Measurements from ENCODE around the gene LDAH. TPM values are rescaled to one million over a fixed set of nuclear protein-coding genes. Genes with fewer than 3 reads are reported as not detected.
"Not testable (repeated sequence)": the region's sequence is repeated elsewhere in the genome, so short reads cannot be mapped to it uniquely, and the experiment has no call there.

The LDAH gene
- total RNA-seq, 1 experiment from 2014 or later: 15.2 TPM

DNA sequence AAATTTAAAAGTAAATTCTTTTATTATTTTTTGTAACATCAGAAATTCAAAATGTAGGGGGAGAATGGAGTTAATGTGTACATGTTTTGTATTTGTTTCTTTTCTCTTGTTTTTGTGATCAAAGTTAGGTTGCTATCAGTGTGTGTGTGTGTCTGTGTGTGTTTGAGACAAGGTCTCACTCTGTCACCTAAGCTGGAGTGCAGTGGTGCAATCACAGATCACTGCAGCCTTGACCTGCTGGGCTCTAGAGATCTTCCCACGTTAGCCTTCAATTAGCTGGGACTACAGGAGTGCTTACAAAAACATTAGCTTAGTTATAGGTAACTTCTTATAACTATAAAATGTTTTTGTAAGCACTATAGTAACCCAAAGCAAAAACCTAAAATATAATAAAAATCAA, 105.3 kb downstream of the LDAH start:
- H3K14ac ChIP-seq (ENCODE audit: insufficient read depth, low read length): no peak overlapping the region
- no peak overlapping the region for H2BK120ac ChIP-seq (ENCODE audit: low read depth, low read length, poor library complexity, severe bottlenecking)
- no peak overlapping the region for H3T11ph ChIP-seq (ENCODE audit: low read length)
- H3K56ac ChIP-seq (ENCODE audit: insufficient read length, low read depth, low read length): no peak overlapping the region
- H2BK15ac ChIP-seq (ENCODE audit: low read depth, low read length): no peak overlapping the region
- no peak overlapping the region for H4K91ac ChIP-seq (ENCODE audit: insufficient read length, low read depth, low read length)
- H3K79me2 ChIP-seq (ENCODE audit: insufficient read depth, low read length): no peaks in the 10 kb centered on the region
- H2AFZ ChIP-seq (ENCODE audit: low read length): no peak overlapping the region
- no peak for DNase-seq
- H3K23ac ChIP-seq (ENCODE audit: insufficient read length, low read depth, low read length): no peak overlapping the region
- no peak overlapping the region for H3K4me2 ChIP-seq (ENCODE audit: insufficient read depth, insufficient read length, low read length)
- H3K4me1 ChIP-seq (ENCODE audit: insufficient read depth, low read length): no peaks in the 10 kb centered on the region
- H2BK5ac ChIP-seq (ENCODE audit: insufficient read length, low read length): no peak overlapping the region
- H3K18ac ChIP-seq (ENCODE audit: insufficient read length, low read depth, low read length): no peak overlapping the region
- no peaks in the 10 kb centered on the region for H4K20me1 ChIP-seq (ENCODE audit: control insufficient read depth, insufficient read depth, insufficient read length)
- no peaks in the 10 kb centered on the region for H3K79me1 ChIP-seq (ENCODE audit: insufficient read depth, low read depth, low read length, poor library complexity, severe bottlenecking)
- TF ChIP-seq, protein P1, sequence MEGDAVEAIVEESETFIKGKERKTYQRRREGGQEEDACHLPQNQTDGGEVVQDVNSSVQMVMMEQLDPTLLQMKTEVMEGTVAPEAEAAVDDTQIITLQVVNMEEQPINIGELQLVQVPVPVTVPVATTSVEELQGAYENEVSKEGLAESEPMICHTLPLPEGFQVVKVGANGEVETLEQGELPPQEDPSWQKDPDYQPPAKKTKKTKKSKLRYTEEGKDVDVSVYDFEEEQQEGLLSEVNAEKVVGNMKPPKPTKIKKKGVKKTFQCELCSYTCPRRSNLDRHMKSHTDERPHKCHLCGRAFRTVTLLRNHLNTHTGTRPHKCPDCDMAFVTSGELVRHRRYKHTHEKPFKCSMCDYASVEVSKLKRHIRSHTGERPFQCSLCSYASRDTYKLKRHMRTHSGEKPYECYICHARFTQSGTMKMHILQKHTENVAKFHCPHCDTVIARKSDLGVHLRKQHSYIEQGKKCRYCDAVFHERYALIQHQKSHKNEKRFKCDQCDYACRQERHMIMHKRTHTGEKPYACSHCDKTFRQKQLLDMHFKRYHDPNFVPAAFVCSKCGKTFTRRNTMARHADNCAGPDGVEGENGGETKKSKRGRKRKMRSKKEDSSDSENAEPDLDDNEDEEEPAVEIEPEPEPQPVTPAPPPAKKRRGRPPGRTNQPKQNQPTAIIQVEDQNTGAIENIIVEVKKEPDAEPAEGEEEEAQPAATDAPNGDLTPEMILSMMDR (conservative IDR thresholded peaks at IDR 0.05): no peak
- no peak overlapping the region for H3K27ac ChIP-seq (ENCODE audit: insufficient read length, low read depth, low read length)
- Mint-ChIP-seq H3K27ac (no peak overlapping the region), H3K27me3 (ENCODE audit: low read depth) (no peaks in the 10 kb centered on the region), H3K36me3 (ENCODE audit: insufficient read depth in 1 of 3, low read depth in 3 of 3) (peaks cover 0 to 6% (median 3%) of the 10 kb centered on the region in 3 experiments; a peak in 4 of 7 replicates), H3K4me1 (no peaks in the 10 kb centered on the region), H3K4me3 (no peak overlapping the region), H3K9me3 (no peaks in the 10 kb centered on the region)
- no peaks in the 10 kb centered on the region for H3K9me3 ChIP-seq (ENCODE audit: control insufficient read depth, low read depth, low read length)
- no CpG with 5 or more reads among the region's 1 CpG for WGBS (ENCODE audit: extremely low coverage, insufficient read length, low lambda C conversion rate)
- no peaks in the 10 kb centered on the region for H3K27me3 ChIP-seq (ENCODE audit: insufficient read depth, low read length)
- H4K8ac ChIP-seq (replicated peaks; ENCODE audit: insufficient read length, low read depth, low read length): no peak overlapping the region
- H2AK5ac ChIP-seq (ENCODE audit: insufficient read length, low read length): no peak overlapping the region
- no peak overlapping the region for H2BK20ac ChIP-seq (ENCODE audit: low read depth, low read length, poor library complexity, severe bottlenecking)
- H3K9ac ChIP-seq (ENCODE audit: extremely low read depth, insufficient read length, low read length): no peak overlapping the region
- no peak overlapping the region for H3K4ac ChIP-seq (ENCODE audit: low read depth, low read length)
- H4K5ac ChIP-seq (ENCODE audit: insufficient read length, low read depth, low read length): no peak overlapping the region
- H3K23me2 ChIP-seq (ENCODE audit: insufficient read length, low read depth, low read length, poor library complexity, severe bottlenecking): no peaks in the 10 kb centered on the region
- H2BK12ac ChIP-seq (ENCODE audit: insufficient read length, low read depth, low read length): no peak overlapping the region

DNA sequence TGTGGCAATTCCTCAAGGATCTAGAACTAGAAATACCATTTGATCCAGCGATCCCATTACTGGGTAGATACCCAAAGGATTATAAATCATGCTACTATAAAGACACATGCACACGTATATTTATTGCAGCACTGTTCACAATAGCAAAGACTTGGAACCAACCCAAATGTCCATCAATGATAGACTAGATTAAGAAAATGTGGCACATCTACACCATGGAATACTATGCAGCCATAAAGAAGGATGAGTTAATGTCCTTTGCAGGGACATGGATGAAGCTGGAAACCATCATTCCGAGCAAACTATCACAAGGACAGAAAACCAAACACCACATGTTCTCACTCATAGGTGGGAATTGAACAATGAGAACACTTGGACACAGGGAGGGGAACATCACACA, 106.7 kb downstream of the LDAH start:
- DNase-seq; H3K18ac ChIP-seq (ENCODE audit: insufficient read length, low read depth, low read length); H3K4me2 ChIP-seq (ENCODE audit: insufficient read depth, insufficient read length, low read length); H3K27me3 ChIP-seq (ENCODE audit: insufficient read depth, low read length); H3K27ac ChIP-seq (ENCODE audit: insufficient read length, low read depth, low read length); H3K27me3 Mint-ChIP-seq (ENCODE audit: low read depth); H3K79me2 ChIP-seq (ENCODE audit: insufficient read depth, low read length); H3K9me3 ChIP-seq (ENCODE audit: control insufficient read depth, low read depth, low read length); H3K27ac Mint-ChIP-seq; H3K14ac ChIP-seq (ENCODE audit: insufficient read depth, low read length); H4K20me1 ChIP-seq (ENCODE audit: control insufficient read depth, insufficient read depth, insufficient read length); H3K4me1 Mint-ChIP-seq; H2BK5ac ChIP-seq (ENCODE audit: insufficient read length, low read length); H2BK20ac ChIP-seq (ENCODE audit: low read depth, low read length, poor library complexity, severe bottlenecking); H4K8ac ChIP-seq (replicated peaks; ENCODE audit: insufficient read length, low read depth, low read length); H2AFZ ChIP-seq (ENCODE audit: low read length); H2BK15ac ChIP-seq (ENCODE audit: low read depth, low read length); H2BK120ac ChIP-seq (ENCODE audit: low read depth, low read length, poor library complexity, severe bottlenecking); H3K79me1 ChIP-seq (ENCODE audit: insufficient read depth, low read depth, low read length, poor library complexity, severe bottlenecking); H3K4me1 ChIP-seq (ENCODE audit: insufficient read depth, low read length); H3K9ac ChIP-seq (ENCODE audit: extremely low read depth, insufficient read length, low read length); H4K5ac ChIP-seq (ENCODE audit: insufficient read length, low read depth, low read length); H3T11ph ChIP-seq (ENCODE audit: low read length); H3K23me2 ChIP-seq (ENCODE audit: insufficient read length, low read depth, low read length, poor library complexity, severe bottlenecking); H3K4ac ChIP-seq (ENCODE audit: low read depth, low read length); H4K91ac ChIP-seq (ENCODE audit: insufficient read length, low read depth, low read length); H2BK12ac ChIP-seq (ENCODE audit: insufficient read length, low read depth, low read length); H3K56ac ChIP-seq (ENCODE audit: insufficient read length, low read depth, low read length); H3K4me3 Mint-ChIP-seq; H3K9me3 Mint-ChIP-seq; H2AK5ac ChIP-seq (ENCODE audit: insufficient read length, low read length); H3K23ac ChIP-seq (ENCODE audit: insufficient read length, low read depth, low read length): not testable (repeated sequence)
- peaks cover 6 to 10% (median 8%) of the 10 kb centered on the region in 3 experiments; a peak in 6 of 7 replicates for H3K36me3 Mint-ChIP-seq (ENCODE audit: insufficient read depth in 1 of 3, low read depth in 3 of 3)
- WGBS (ENCODE audit: extremely low coverage, insufficient read length, low lambda C conversion rate): no CpG with 5 or more reads among the region's 3 CpGs
